Measurements from ENCODE around the gene LRRC45.
A peak's percentile ranks its signal among the peaks of the same experiment; 100 is the strongest.

The LRRC45 gene

DNA sequence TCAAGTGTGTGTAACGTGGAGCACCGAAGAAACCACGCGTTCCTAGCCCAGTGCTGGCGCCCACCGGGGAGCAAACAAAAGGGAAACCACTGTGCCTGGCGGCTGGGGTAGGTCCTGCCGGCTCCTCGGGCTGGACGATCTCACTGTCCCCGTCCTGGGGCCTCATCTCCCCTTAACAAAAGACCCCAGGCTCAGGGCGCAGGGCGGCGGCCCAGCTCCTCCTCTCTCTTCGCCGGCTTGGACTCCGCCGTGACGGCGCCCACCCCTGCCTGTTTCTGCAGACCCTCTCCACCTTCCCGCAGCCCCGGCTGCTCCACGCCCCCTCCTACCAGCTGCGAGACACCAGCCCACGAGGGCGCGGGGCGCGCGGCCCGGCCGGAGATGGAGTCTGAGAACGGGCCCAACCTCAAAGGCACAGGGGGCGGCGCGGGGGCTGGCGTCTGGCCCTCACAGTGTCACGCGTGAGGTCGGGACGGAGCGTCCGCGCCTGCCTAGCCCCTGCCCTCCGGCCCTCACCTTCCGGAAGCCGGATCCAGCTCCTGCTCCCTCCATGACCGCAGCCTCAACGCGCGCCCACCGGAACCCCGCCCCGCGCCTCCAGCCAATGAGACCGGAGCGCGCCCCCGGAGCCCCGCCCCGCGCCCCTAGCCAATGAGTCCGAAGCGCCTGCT, 660 bp upstream of the LRRC45 start, which contains the start of gene CENPX:
CENPX (minus strand) TSS at position 569 of the 671 bp plus-strand sequence; CDS start at position 552, 17 bp downstream.
- Histone ChIP-seq H3K9me3 (ENCODE audit: control insufficient read depth, insufficient read depth, low read length) (no peaks in the 10 kb centered on the region), H3K4me2 (ENCODE audit: low read length) (peak within 1 kb of the TSS; percentile 89), H4K20me1 (ENCODE audit: control insufficient read depth, insufficient read depth, low read depth, low read length) (peaks cover 8% of the 10 kb centered on the region; the same call in 1 of the 2 replicates), H3K36me3 (ENCODE audit: control insufficient read depth, low read length) (peaks cover 9% of the 10 kb centered on the region), H3K4me1 (ENCODE audit: control insufficient read depth, low read length) (peaks cover 28% of the 10 kb centered on the region), H3F3A (ENCODE audit: control insufficient read depth, insufficient read depth) (peaks cover 3% of the 10 kb centered on the region; the same call in 1 of the 2 replicates), H3K27me3 (ENCODE audit: control insufficient read depth, low read length) (no peaks in the 10 kb centered on the region), H3K9me2 (replicated peaks; ENCODE audit: control insufficient read depth, low read length) (no peaks in the 10 kb centered on the region), H3K27ac (ENCODE audit: low read depth, low read length) (peak within 1 kb of the TSS; percentile 10; the same call in 1 of the 2 replicates), H3K79me2 (ENCODE audit: control insufficient read depth, low read length) (peaks cover 35% of the 10 kb centered on the region), H3K4me3 (ENCODE audit: low read length) (peak within 1 kb of the TSS; percentile 92)
- TF ChIP-seq CTCF (IDR thresholded peaks at IDR 0.05; ENCODE audit: low read depth, low read length, poor library complexity, severe bottlenecking) (no peak), EZH2phosphoT487 (IDR thresholded peaks at IDR 0.05; ENCODE audit: borderline replicate concordance, low read length) (no peak)

DNA sequence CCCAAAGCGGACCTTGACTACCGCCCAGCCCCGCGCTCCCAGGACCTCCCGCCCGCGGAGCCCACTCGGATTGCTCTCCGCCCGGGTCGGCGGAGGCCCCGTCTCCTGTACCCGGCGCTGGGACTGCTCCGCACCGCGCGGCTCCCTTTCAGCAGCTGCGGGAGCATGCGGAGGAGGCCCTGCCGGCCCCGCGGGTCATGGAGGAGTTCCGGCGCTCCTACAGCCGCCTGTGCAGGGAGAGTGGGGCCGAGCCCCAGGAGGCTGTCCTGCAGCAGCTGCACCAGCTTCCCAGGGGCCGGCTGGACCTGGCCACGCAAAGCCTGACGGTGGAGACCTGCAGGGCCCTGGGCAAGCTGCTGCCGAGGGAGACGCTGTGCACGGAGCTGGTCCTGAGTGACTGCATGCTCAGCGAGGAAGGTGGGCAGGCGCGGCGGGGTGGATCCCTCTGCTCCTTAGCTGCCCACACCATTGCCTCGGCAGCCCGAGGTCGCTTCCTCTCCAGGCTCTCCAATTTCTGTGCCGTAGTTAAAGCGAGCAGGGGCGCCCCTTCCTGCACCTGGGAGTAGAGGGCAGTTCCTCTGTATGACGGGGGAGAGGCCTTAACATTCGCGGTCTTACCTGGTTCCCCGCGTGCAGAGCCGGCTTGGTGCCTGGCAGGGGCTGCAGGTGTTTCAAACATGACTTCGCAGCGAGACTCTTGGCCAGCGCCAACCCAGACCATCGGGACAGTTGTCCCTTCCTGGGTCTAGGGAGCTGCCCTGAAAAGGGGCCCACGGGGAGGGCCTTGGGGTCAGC, 539 bp downstream of the LRRC45 start:
- TF ChIP-seq EZH2phosphoT487 (IDR thresholded peaks at IDR 0.05; ENCODE audit: borderline replicate concordance, low read length), result no peak
- no peak for TF ChIP-seq CTCF (IDR thresholded peaks at IDR 0.05; ENCODE audit: low read depth, low read length, poor library complexity, severe bottlenecking)
- H3K4me2 ChIP-seq (ENCODE audit: low read length), result peak overlapping the region; percentile 81
- H3K36me3 ChIP-seq (ENCODE audit: control insufficient read depth, low read length), result peaks cover 3% of the 10 kb centered on the region
- H3K79me2 ChIP-seq (ENCODE audit: control insufficient read depth, low read length), result peaks cover 35% of the 10 kb centered on the region
- H3K9me3 ChIP-seq (ENCODE audit: control insufficient read depth, insufficient read depth, low read length), result no peaks in the 10 kb centered on the region
- H3K9me2 ChIP-seq (replicated peaks; ENCODE audit: control insufficient read depth, low read length), result no peaks in the 10 kb centered on the region
- H3K27ac ChIP-seq (ENCODE audit: low read depth, low read length), result no peak overlapping the region
- H3K4me3 ChIP-seq (ENCODE audit: low read length), result peak overlapping the region; percentile 92
- 0 out of 2 replicates have a peak, but pooled peaks cover under 1% of the 10 kb centered on the region for H3F3A ChIP-seq (ENCODE audit: control insufficient read depth, insufficient read depth)
- no peaks in the 10 kb centered on the region for H3K27me3 ChIP-seq (ENCODE audit: control insufficient read depth, low read length)
- H4K20me1 ChIP-seq (ENCODE audit: control insufficient read depth, insufficient read depth, low read depth, low read length), result peaks cover 5% of the 10 kb centered on the region; the same call in 1 of the 2 replicates
- H3K4me1 ChIP-seq (ENCODE audit: control insufficient read depth, low read length), result peaks cover 25% of the 10 kb centered on the region

DNA sequence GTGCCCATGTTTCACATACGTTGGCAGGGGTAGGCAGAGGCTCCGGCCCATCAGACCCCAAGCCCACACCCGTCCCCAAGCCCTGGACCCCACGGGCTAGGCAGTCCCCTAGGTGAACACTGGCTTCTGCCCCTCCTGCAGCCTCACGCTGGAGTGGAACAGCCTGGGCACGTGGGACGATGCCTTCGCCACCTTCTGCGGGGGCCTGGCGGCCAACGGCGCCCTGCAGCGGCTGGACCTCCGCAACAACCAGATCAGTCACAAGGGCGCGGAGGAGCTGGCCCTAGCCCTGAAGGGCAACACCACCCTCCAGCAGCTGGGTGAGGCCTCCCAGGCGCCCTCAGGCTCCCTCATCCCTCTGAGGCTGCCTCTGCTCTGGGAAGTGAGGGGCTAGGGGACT, 1.8 kb downstream of the LRRC45 start:
- TF ChIP-seq EZH2phosphoT487 (IDR thresholded peaks at IDR 0.05; ENCODE audit: borderline replicate concordance, low read length) (no peak), CTCF (IDR thresholded peaks at IDR 0.05; ENCODE audit: low read depth, low read length, poor library complexity, severe bottlenecking) (no peak)
- Histone ChIP-seq H3K36me3 (ENCODE audit: control insufficient read depth, low read length) (peaks cover 3% of the 10 kb centered on the region), H3K4me1 (ENCODE audit: control insufficient read depth, low read length) (peaks cover 25% of the 10 kb centered on the region), H3K9me3 (ENCODE audit: control insufficient read depth, insufficient read depth, low read length) (no peaks in the 10 kb centered on the region), H3K9me2 (replicated peaks; ENCODE audit: control insufficient read depth, low read length) (no peaks in the 10 kb centered on the region), H3K79me2 (ENCODE audit: control insufficient read depth, low read length) (peaks cover 35% of the 10 kb centered on the region), H3K27ac (ENCODE audit: low read depth, low read length) (no peak overlapping the region), H3K27me3 (ENCODE audit: control insufficient read depth, low read length) (no peaks in the 10 kb centered on the region), H3K4me2 (ENCODE audit: low read length) (peak overlapping the region; percentile 81; the same call in 1 of the 2 replicates), H3K4me3 (ENCODE audit: low read length) (no peak overlapping the region), H3F3A (ENCODE audit: control insufficient read depth, insufficient read depth) (no peaks in the 10 kb centered on the region), H4K20me1 (ENCODE audit: control insufficient read depth, insufficient read depth, low read depth, low read length) (peaks cover 4% of the 10 kb centered on the region; the same call in 1 of the 2 replicates)
